ENCODE measurements around the gene KRTAP10-1.
"Not testable (repeated sequence)": the region's sequence is repeated elsewhere in the genome, so short reads cannot be mapped to it uniquely, and the experiment has no call there.

The KRTAP10-1 gene

GRCh38 chr21:44550285-44550684, 10.3 kb upstream of the KRTAP10-1 start:
- in situ Hi-C loops (cut with MboI; ENCODE audit: low sequenced_read_pairs) = not testable (repeated sequence)

DNA sequence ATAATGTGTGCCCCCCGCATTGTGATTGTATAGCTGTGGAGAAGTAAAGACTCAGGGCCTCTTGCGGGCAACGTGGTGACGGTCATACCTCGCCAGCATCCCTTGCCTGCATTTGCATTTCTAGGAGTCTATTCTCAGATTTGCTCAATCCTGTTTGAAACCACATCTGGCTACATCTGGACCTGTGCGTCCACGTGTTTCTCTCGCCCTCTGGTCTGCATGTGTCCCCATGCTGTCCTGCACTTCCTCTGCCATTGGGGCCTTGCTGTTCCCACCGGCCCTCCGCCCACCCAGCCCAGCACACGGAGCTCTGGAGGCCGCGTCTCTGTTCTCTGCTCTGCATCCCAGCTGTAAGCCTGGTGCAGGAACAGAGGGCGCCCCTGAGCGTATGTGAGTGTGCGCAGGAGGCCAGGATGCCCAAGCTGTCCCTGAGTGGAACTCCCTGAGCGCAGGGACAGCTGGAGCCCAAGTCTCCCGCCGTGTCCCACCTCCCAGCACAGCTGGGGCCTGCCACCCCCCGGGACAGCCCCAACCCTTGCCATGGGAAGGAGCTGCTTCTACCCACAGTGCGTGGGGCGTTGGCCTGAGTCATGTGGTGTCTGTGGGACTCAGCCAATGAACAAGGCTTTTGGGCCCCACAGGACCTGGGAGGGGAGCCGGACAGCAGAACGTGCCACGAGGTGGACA, 9.7 kb upstream of the KRTAP10-1 start:
- in situ Hi-C loops (cut with MboI; ENCODE audit: low sequenced_read_pairs) = no loop called here

- in situ Hi-C loops (cut with MboI; ENCODE audit: low sequenced_read_pairs) = no loop called here
These were observed 8.9 kb upstream of the KRTAP10-1 start for GRCh38 chr21:44548922-44549321.

DNA sequence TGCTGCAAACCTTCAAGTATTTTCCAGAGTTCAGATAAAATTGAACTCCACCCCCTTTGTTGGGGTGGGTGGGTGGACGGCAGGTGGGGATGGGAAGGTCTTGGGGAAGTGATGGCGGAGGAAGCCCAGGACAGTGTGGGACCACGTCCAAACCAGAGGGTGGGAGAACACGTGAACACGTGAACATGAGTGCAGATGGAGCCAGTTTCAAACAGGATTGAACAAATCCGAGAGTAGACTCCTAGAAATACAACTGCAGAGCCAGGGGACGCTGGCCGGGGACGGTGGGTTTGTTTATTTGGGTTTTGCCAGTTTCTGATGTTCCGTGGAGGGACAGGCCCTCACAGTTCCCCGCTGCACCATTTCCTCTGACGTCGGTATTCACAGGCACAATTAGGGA, 8.4 kb upstream of the KRTAP10-1 start:
- in situ Hi-C loops (cut with MboI; ENCODE audit: low sequenced_read_pairs) = no loop called here

DNA sequence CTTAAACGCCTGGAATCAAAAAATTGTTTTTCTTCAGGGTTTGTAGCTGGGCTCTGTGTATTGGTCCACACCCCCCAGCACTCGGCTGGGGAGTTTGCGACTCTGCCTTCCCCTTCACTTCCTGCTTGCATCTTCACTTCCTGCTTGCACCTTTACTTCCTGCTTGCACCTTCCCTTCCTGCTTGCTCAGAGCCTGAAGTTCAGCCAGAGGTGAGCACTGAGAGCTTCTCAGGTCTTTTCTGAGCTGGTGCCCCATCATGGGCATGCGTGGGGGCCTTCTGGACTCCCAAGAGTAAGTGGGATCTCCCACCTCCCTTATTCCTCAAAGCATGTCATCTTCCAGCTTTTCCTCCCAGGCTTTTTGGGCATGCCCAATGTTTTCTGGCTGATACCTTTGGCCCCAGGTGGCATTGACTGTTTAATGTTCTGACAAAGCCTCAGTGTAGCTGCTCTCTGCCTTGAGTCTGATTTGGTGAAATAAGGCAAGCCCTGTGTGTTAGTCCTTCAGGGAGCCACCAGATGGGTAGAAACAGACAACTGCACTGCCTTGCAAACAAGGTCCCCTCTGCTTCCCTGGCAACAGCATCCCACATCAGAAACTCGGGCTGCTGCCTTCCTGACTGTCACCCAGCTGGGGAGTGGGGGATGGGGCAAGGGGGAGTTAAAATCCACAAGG, 7.8 kb upstream of the KRTAP10-1 start:
- in situ Hi-C loops (cut with MboI; ENCODE audit: low sequenced_read_pairs) = no loop called here

DNA sequence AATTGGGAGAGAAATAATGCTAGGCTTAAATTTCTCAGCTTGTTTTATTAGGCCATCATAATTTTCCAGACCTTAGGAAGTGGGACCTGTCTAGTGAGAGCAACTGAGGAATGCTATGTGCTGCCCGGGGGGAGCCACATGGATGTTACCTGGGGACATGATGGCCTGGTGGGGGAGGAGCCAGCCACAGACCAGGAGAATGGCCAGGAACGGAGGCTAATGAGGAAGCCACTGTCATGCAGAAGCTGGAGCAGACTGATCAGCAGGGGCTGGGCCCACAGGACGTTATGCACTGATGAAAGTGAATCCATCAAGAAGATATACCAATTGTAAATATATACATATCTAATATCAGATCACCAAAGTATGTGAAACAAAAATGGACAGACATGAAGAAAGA, 4.6 kb upstream of the KRTAP10-1 start:
- in situ Hi-C loops (cut with MboI; ENCODE audit: low sequenced_read_pairs) = no loop called here

- in situ Hi-C loops (cut with MboI; ENCODE audit: low sequenced_read_pairs) = no loop called here
These were observed 2.7 kb upstream of the KRTAP10-1 start for GRCh38 chr21:44542716-44543115.

- in situ Hi-C loops (cut with MboI; ENCODE audit: low sequenced_read_pairs) = no loop called here
These were observed 820 bp upstream of the KRTAP10-1 start for GRCh38 chr21:44540741-44541288.

GRCh38 chr21:44539046-44539445, 949 bp downstream of the KRTAP10-1 start:
- in situ Hi-C loops (cut with MboI; ENCODE audit: low sequenced_read_pairs) = no loop called here

DNA sequence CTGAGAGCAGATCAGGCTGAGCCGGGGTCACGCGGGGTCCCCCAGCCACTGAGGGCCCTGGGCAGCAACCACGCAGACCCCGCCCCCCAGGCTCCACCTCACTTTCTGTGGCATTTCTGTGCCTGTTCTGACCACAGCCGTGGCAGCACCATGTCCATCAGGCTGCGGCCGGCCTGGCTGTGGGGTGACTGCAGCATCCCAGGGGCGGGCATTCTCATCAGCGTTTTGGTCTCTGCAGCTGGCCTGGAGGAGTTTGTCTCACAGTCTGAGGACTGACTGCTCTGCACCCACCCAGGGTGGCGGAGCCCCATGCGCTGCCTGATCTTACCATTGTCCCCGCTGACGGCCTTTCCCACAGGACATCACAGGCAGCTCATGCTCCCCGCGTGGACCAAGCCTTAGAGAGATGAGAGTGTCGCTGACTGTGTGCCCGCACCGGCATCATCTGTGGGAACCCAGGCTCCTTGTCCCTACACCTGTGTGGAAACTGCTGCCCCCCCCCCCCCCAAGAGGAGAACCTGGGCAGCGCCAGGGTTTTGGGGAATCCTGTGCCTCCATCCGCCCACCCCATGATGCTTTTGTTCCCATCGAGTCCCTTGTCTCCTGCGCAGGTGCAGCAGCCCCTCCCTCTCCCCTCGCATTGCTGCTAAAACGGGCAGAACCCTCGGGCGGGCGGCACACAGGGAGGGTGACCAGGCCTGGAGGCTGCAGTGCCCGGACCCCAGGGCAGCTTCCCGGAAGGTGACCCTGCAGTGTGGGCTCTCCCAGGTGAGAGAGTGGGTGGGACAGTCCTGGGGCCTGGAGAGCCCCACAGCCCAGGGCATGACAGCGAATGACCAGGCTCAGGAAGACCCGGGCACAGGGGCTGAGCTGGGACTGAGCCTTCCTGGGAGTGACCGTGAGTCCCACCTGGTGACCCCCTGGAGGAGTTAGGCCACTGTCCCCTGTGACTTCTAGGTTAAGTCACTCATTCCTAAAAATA, 1.8 kb downstream of the KRTAP10-1 start:
- in situ Hi-C loops (cut with MboI; ENCODE audit: low sequenced_read_pairs) = no loop called here

DNA sequence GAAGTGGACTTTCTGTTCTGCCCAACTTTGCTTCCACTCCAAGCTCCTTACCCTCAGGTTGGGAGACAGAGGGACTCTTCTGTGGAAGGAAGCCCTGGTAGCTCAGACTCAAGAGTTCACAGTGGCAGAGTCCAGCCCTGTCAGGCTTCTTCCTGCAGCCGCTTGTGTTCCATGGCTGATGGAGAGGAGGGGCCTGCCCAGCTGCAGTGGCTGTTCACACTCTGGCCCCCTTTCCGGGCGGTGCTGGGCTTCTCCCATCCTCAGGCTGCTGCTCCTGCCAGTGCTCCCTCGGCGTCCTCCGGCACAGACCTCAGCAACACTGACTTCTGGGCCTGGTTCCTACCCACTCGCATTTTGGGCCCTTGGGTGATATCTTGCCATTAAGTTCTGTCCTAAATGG, 4.0 kb downstream of the KRTAP10-1 start:
- in situ Hi-C loops (cut with MboI; ENCODE audit: low sequenced_read_pairs) = no loop called here

DNA sequence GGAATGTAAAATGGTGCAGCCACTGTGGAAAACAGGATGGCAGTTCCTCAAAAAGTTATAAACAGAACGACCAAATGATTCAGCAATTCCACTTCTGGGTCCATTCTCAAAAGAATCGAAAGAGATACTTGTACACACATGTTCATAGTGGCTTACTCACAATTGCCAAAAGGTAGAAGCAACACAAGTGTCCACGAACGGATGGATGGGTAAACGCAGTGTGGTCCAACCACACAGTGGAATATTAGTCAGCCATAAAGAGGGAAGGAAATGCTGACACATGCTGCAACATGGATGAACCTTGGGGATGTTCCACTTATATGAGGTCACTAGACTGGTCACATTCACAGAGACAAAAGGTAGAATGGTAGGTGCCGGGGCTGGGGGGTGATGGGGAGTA, 5.3 kb downstream of the KRTAP10-1 start:
- in situ Hi-C loops (cut with MboI; ENCODE audit: low sequenced_read_pairs) = no loop called here

DNA sequence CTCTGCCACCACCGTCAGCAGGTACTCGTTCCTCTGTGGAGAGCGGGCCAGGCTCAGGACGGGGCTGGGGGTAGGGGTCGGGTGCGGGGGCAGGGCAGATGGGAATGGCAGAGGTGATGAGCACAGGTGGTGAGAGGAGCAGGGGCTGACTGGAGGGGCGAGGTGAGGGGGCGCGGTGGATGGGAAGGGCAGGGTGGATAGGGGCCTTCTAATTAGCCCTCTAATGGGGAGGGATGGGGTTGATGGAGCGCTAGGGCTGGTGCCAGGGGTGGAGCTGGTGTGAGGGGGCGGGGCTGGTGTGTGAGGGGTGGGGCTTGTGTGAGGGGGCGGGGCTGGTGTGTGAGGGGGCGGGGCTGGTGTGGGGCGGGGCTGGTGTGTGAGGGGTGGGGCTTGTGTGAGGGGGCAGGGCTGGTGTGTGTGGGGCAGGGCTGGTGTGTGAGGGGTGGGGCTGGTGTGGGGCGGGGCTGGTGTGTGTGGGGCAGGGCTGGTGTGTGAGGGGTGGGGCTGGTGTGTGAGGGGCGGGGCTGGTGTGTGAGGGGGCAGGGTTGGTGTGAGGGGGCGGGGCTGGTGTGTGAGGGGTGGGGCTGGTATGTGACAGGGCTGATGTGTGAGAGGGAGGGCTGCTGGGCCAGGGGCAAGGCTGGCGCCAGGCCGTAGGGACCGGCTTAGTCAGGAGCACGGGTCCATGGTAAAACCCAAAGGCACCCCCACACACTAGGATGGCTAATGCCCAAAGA, 5.9 kb downstream of the KRTAP10-1 start:
- in situ Hi-C loops (cut with MboI; ENCODE audit: low sequenced_read_pairs) = no loop called here

DNA sequence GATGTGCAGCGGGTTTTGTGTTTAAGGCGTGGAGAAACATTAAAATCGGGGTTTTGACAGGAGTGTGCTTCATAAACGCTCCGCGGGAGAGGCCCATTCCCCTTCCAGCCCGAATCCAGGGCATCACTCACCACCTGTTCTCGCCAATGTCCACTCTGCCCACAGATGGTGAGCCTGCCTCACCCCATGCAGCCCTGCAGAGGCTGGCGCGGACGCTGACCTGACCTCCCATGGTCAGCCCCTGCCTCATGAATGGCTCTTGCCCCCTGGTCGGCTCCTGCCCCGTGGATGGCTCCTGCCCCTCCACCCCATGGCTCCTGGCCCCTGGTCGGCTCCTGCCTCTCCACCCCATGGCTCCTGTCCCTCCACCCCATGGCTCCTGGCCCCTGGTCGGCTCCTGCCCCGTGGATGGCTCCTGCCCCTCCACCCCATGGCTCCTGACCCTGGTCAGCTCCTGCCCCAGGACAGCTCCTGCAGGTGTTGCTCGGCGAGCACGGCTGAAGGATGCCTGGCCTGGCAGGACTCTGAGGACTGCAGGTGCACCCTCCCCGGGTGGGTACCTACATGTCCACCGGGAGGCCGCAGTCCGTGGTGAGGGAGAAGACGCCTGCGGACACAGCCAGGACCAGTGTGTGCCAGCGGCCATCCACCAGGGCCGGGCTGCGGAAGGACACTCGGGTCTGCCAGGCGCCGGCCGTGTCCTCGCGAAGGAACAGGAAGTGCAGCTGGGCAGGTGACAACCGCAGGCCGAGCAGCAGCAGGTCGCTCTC, 6.7 kb downstream of the KRTAP10-1 start:
- in situ Hi-C loops (cut with MboI; ENCODE audit: low sequenced_read_pairs) = no loop called here

GRCh38 chr21:44532712-44533111, 7.3 kb downstream of the KRTAP10-1 start:
- in situ Hi-C loops (cut with MboI; ENCODE audit: low sequenced_read_pairs) = no loop called here

- in situ Hi-C loops (cut with MboI; ENCODE audit: low sequenced_read_pairs) = no loop called here
These were observed 8.1 kb downstream of the KRTAP10-1 start for GRCh38 chr21:44531606-44532564.

DNA sequence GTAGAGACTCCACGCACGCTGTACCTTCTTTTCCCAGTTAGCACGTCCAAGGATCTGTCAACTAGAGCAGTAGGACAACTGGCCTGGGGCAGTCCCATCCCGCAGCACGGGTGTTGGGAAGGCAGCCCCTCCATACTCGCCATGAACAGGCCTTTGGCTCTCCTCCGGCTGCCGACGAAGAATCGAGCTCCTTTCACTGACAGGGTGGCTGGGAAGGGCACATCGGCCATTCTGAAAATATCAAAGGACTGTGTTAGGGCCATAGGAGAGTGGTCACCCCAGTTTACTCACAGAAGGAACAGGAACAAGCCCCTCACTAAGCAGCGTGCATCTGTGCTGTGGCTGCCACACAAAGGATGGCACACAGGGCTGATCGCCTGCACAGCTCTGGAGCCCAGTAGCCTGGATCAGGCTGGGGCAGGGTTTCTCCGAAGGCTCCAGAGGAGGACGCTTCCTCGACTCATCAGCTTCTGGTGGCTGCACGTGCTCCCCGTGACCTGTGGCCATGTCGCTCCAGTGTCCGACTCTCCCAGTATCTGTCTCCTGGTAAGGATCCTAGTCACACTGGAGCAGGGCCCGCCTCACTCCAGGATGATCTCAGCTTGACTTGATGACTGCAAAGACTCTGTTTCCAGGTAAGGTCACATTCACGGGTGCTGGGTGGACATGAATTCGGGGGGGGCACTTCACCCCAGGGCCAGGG, 8.9 kb downstream of the KRTAP10-1 start:
- in situ Hi-C loops (cut with MboI; ENCODE audit: low sequenced_read_pairs) = no loop called here
